WERI-Rb-1 (cell line): ENCODE data around the gene IL37.

Experiments used
- DNase-seq: peaks from one replicate; pipeline ENCODE4 v3.0.0-alpha.2; 2020
- H3K27ac ChIP-seq: fragments of 250-450 bp; sonication (Bioruptor Pico); 2 replicates; pipeline ENCODE4 v1.5.1; 2020; ENCODE audit warnings: mild to moderate bottlenecking, moderate library complexity
- H3K27me3 ChIP-seq: fragments of 250-450 bp; sonication (Bioruptor Pico); 2 replicates; pipeline ENCODE4 v1.5.1; 2021; ENCODE audit warnings: mild to moderate bottlenecking, low read depth, moderate library complexity; ENCODE audit not compliant: insufficient read depth, severe bottlenecking
- H3K36me3 ChIP-seq: fragments of 250-450 bp; sonication (Bioruptor Pico); 2 replicates; pipeline ENCODE4 v1.5.1; 2020; ENCODE audit warnings: mild to moderate bottlenecking, moderate library complexity
- H3K4me3 ChIP-seq: 2 replicates; pipeline ENCODE4 v1.5.1; 2011; ENCODE audit warnings: low read depth, mild to moderate bottlenecking, control low read depth, low read length
- H3K9me3 ChIP-seq: fragments of 250-450 bp; sonication (Bioruptor Pico); 2 replicates; pipeline ENCODE4 v1.5.1; 2021; ENCODE audit warnings: mild to moderate bottlenecking, moderate library complexity; ENCODE audit not compliant: severe bottlenecking
- TF ChIP-seq, protein P1 (sequence below): IDR thresholded peaks from 2 replicates; pipeline ENCODE4 v1.5.1; 2011; ENCODE audit warnings: low read depth, mild to moderate bottlenecking, control low read depth, inconsistent platforms, low read length

Gene IL37

GRCh38 chr2:112940859-112941625, 30.1 kb downstream of the IL37 start:
- no peaks in the 10 kb centered on the region for H3K36me3 ChIP-seq
- no peaks in the 10 kb centered on the region for H3K27me3 ChIP-seq
- no peak overlapping the region for H3K4me3 ChIP-seq
- H3K9me3 ChIP-seq, result peaks cover 3% of the 10 kb centered on the region
- H3K27ac ChIP-seq, result no peak overlapping the region
- DNase-seq, result no peak
- TF ChIP-seq, protein P1, sequence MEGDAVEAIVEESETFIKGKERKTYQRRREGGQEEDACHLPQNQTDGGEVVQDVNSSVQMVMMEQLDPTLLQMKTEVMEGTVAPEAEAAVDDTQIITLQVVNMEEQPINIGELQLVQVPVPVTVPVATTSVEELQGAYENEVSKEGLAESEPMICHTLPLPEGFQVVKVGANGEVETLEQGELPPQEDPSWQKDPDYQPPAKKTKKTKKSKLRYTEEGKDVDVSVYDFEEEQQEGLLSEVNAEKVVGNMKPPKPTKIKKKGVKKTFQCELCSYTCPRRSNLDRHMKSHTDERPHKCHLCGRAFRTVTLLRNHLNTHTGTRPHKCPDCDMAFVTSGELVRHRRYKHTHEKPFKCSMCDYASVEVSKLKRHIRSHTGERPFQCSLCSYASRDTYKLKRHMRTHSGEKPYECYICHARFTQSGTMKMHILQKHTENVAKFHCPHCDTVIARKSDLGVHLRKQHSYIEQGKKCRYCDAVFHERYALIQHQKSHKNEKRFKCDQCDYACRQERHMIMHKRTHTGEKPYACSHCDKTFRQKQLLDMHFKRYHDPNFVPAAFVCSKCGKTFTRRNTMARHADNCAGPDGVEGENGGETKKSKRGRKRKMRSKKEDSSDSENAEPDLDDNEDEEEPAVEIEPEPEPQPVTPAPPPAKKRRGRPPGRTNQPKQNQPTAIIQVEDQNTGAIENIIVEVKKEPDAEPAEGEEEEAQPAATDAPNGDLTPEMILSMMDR, result no peak

- peaks cover 6% of the 10 kb centered on the region for H3K9me3 ChIP-seq
- no peak overlapping the region for H3K4me3 ChIP-seq
- TF ChIP-seq, protein P1, result peak; percentile 95
- no peaks in the 10 kb centered on the region for H3K27me3 ChIP-seq
- no peak overlapping the region for H3K27ac ChIP-seq
- H3K36me3 ChIP-seq, result no peaks in the 10 kb centered on the region
- peak; percentile 85 for DNase-seq
These were observed 31.0 kb downstream of the IL37 start for GRCh38 chr2:112941753-112942653.

GRCh38 chr2:112942654-112943002, 31.7 kb downstream of the IL37 start:
- no peak for DNase-seq
- Histone ChIP-seq H3K27ac (no peak overlapping the region), H3K4me3 (no peak overlapping the region), H3K9me3 (peaks cover 9% of the 10 kb centered on the region), H3K27me3 (no peaks in the 10 kb centered on the region), H3K36me3 (no peaks in the 10 kb centered on the region)
- TF ChIP-seq, protein P1, result no peak

- H3K36me3 ChIP-seq, result no peaks in the 10 kb centered on the region
- TF ChIP-seq, protein P1, result no peak
- H3K27ac ChIP-seq, result no peak overlapping the region
- DNase-seq, result no peak
- peaks cover 13% of the 10 kb centered on the region for H3K9me3 ChIP-seq
- H3K4me3 ChIP-seq, result no peak overlapping the region
- no peaks in the 10 kb centered on the region for H3K27me3 ChIP-seq
These were observed 34.0 kb downstream of the IL37 start for GRCh38 chr2:112944971-112945370.

- no peaks in the 10 kb centered on the region for H3K27me3 ChIP-seq
- no peak overlapping the region for H3K27ac ChIP-seq
- TF ChIP-seq, protein P1, result no peak
- peaks cover 13% of the 10 kb centered on the region for H3K9me3 ChIP-seq
- H3K4me3 ChIP-seq, result no peak overlapping the region
- no peaks in the 10 kb centered on the region for H3K36me3 ChIP-seq
- no peak for DNase-seq
These were observed 35.1 kb downstream of the IL37 start for GRCh38 chr2:112946086-112946485.
